Subcutaneous abdominal adipose tissue (tissue), 5 donors: ENCODE data around the gene TRPV3.
A peak's percentile ranks its signal among the peaks of the same experiment; 100 is the strongest.

ENCODE experiments used
- H3K27ac ChIP-seq: one replicate; pipeline ENCODE4 v1.7.0; 2013; ENCODE audit warnings: low read depth, mild to moderate bottlenecking, inconsistent platforms, low read length, moderate library complexity
- H3K27me3 ChIP-seq, 5 donors: one replicate each; pipeline ENCODE4 v1.7.0; 2013; ENCODE audit warnings: low read length in 5 of 5, inconsistent platforms in 1 of 5; ENCODE audit not compliant: control insufficient read depth in 5 of 5, insufficient read depth in 4 of 5
- H3K36me3 ChIP-seq, 5 donors: one replicate each; pipeline ENCODE4 v1.7.0; 2013; ENCODE audit warnings: low read length in 5 of 5; ENCODE audit not compliant: control insufficient read depth in 5 of 5, insufficient read depth in 5 of 5
- H3K4me1 ChIP-seq, 5 donors: one replicate each; pipeline ENCODE4 v1.7.0; 2013; ENCODE audit warnings: low read length in 5 of 5, mild to moderate bottlenecking in 3 of 5, moderate library complexity in 1 of 5; ENCODE audit not compliant: control insufficient read depth in 5 of 5, insufficient read depth in 5 of 5
- H3K4me3 ChIP-seq, 5 donors: one replicate each; pipeline ENCODE4 v1.7.0; 2013; ENCODE audit warnings: low read length in 5 of 5, low read depth in 1 of 5
- H3K9ac ChIP-seq, 5 donors: one replicate each; pipeline ENCODE4 v1.7.0; 2013; ENCODE audit warnings: low read length in 5 of 5, mild to moderate bottlenecking in 4 of 5, moderate library complexity in 3 of 5
- H3K9me3 ChIP-seq, 5 donors: one replicate each; pipeline ENCODE4 v1.7.0; 2013; ENCODE audit warnings: low read length in 5 of 5; ENCODE audit not compliant: control insufficient read depth in 5 of 5
- donor health status: healthy.
- donor health status: healthy.
- donor health status: healthy.
- donor health status: healthy.
- donor health status: healthy.

The TRPV3 gene

GRCh38 chr17:3535253-3535995 lies 22.2 kb downstream of the TRPV3 start:
- H3K36me3 ChIP-seq, result no peaks in the 10 kb centered on the region
- no peaks in the 10 kb centered on the region for H3K27me3 ChIP-seq
- H3K27ac ChIP-seq, result peak overlapping the region; percentile 62
- H3K9me3 ChIP-seq, result no peaks in the 10 kb centered on the region
- peaks cover 4 to 28% (median 24%) of the 10 kb centered on the region in 5 donors for H3K4me1 ChIP-seq
- H3K4me3 ChIP-seq, result peak overlapping the region; percentile 60 to 73 (median 66)
- peak overlapping the region in 3 of 5 donors; percentile 35 to 60 (median 44) for H3K9ac ChIP-seq

DNA sequence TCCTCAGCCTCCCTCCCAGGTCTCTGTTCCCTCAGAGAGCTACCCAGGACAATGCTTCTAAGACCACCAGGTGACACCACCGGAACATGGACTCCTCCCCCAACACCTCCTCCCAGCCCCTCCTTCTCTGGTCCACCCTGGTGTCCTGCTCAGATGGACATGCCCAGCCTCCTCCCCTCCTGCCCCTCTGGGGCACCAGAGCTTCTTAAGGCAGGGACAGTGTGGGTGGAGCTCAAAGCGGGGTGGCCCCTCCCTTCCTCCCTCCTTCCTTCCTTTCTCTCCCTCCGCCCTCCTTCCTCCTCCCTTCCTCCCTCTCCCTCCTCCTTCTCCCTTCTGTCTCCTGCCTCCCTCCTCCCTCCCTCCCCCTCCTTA lies 22.7 kb downstream of the TRPV3 start:
- no peak overlapping the region for H3K4me3 ChIP-seq
- no peaks in the 10 kb centered on the region for H3K36me3 ChIP-seq
- H3K9ac ChIP-seq, result no peak overlapping the region
- no peaks in the 10 kb centered on the region for H3K9me3 ChIP-seq
- H3K27me3 ChIP-seq, result peaks cover 0 to 1% (median 0%) of the 10 kb centered on the region in 5 donors
- no peak overlapping the region for H3K27ac ChIP-seq
- H3K4me1 ChIP-seq, result peaks cover 4 to 33% (median 29%) of the 10 kb centered on the region in 5 donors

DNA sequence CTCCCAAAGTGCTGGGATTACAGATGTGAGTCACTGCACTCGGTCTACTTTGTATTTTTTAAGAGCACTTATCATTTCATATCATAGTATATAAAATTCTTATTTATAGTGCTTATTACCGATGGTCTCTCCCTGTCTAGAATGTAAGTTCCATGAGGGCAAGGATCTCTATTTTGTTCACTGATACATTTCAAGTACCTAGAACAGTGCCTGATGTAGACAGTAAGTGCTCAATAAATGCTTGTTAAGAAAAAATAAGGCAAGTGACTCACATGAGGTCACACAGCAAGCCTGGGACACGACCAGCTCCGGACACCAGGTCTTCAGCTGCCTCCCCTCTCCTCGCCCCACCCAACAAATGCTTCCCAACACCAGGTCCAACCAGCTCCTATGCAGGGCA lies 23.9 kb downstream of the TRPV3 start:
- H3K27ac ChIP-seq, result no peak overlapping the region
- H3K36me3 ChIP-seq, result no peaks in the 10 kb centered on the region
- no peak overlapping the region for H3K4me3 ChIP-seq
- peaks cover 4 to 41% (median 37%) of the 10 kb centered on the region in 5 donors for H3K4me1 ChIP-seq
- no peaks in the 10 kb centered on the region for H3K9me3 ChIP-seq
- H3K27me3 ChIP-seq, result peaks cover 0 to 3% (median 0%) of the 10 kb centered on the region in 5 donors
- H3K9ac ChIP-seq, result no peak overlapping the region

DNA sequence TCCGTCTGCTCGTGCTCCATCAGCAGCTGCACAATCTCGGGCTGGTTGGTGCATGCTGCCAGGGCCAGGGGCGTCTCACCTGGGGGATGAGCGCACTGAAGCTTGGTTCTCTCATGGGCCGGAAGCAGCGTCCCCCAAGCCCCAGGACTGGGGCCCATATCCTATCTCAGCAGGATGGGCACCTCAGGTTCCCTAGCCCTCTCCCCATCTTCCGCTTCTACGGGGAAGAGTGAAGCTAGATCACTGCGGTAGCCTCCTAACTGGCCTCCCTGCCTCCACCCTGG lies 24.8 kb downstream of the TRPV3 start:
- Histone ChIP-seq H3K27ac (no peak overlapping the region), H3K4me1 (peaks cover 4 to 43% (median 40%) of the 10 kb centered on the region in 5 donors), H3K9me3 (no peaks in the 10 kb centered on the region), H3K36me3 (no peaks in the 10 kb centered on the region), H3K9ac (no peak overlapping the region), H3K27me3 (peaks cover 0 to 3% (median 0%) of the 10 kb centered on the region in 5 donors), H3K4me3 (no peak overlapping the region)

GRCh38 chr17:3532106-3532858 lies 25.3 kb downstream of the TRPV3 start:
- H3K27me3 ChIP-seq, result peaks cover 0 to 3% (median 0%) of the 10 kb centered on the region in 5 donors
- H3K36me3 ChIP-seq, result no peaks in the 10 kb centered on the region
- peaks cover 4 to 43% (median 40%) of the 10 kb centered on the region in 5 donors for H3K4me1 ChIP-seq
- no peak overlapping the region for H3K27ac ChIP-seq
- no peak overlapping the region for H3K9ac ChIP-seq
- no peaks in the 10 kb centered on the region for H3K9me3 ChIP-seq
- H3K4me3 ChIP-seq, result no peak overlapping the region

DNA sequence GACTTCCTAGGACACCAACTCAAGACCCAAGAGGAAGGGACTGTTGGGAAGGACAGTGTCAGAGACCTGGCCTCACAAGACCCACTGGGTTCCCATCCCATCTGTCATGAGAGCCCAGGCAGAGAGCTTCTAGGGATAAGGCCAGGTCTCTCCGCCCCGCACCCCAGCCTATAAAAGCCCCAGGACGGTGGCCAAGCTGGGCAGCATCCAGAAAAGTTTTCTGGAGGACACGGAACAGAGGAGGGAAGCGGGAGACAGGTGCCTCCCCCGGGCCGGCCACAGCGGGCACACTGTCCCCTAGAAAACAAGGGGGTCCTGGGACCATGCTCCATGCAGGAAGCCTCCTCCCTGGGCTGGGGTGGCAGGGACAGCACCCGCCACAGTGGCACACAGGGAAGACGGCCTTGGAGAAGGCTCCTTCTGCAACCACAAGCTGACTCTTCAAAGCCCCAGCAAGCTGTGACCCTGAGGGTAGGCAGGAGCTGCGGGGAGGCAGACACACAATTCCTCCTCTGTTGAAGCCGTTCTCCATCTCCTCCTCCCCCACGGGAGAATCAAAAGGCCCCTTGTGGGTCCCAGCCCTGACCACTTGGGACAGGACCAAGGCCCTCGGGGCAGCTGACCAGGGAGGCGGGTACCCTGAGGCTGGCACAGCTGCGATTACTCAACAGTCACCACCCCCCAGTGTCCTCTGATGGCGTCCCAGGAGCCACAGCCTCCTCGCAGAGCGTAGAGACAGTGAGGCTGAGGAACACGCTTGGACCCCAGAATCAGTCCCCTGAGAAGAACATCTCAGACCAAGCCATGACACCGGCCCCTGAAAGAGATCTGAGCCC lies 26.1 kb downstream of the TRPV3 start:
- no peaks in the 10 kb centered on the region for H3K9me3 ChIP-seq
- H3K4me1 ChIP-seq, result peaks cover 4 to 43% (median 37%) of the 10 kb centered on the region in 5 donors
- no peak overlapping the region for H3K9ac ChIP-seq
- no peak overlapping the region for H3K4me3 ChIP-seq
- H3K36me3 ChIP-seq, result peaks cover 0 to 5% (median 4%) of the 10 kb centered on the region in 5 donors
- peaks cover 0 to 3% (median 0%) of the 10 kb centered on the region in 5 donors for H3K27me3 ChIP-seq
- no peak overlapping the region for H3K27ac ChIP-seq

DNA sequence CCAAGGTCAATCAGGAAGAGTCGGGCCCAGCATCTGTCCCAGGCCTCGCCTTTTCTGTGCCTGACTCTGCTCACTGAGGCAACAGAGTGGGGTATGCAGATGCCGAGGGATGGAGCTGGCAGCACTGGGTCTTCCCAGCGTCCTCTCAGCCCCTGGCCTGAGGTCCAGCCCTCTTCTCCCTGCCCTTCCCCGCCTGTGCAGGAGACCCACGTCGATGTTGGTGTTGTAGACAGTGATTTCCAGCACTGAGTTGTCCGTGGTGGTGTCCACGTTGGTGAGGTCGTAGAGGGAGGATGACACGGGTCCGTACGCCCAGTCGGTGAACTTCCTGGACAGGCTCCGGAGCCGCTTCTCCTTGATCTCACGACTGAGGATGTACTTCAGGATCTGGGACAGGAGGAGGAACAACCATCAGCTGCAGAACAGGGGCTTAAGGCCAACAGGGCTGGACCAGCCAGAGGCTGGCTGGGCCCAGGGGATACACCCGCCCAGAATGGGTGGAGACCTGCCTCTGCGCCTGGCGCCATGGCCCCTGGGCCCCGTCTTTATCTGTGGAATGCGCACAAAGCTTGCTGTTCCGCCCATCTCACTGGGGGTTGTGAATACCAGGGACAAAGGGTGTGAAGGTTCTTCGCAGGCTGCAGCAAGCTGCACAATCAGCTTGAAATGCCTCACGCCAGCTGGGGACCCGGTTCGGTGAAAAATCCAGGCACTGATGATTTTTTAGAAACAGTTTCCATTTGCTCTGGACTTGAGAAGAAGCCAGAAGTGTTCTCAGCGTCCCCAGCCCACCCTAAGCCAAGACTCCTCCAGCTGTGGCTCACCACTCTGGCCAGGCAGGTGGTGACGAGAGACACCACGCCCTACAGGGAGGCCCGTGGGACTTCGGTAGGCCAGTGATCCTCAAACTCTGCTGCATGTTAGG lies 27.5 kb downstream of the TRPV3 start:
- H3K9me3 ChIP-seq, result no peaks in the 10 kb centered on the region
- H3K9ac ChIP-seq, result no peak overlapping the region
- peak overlapping the region in 3 of 5 donors; percentile 6 to 39 (median 27) for H3K4me3 ChIP-seq
- peaks cover 0 to 3% (median 0%) of the 10 kb centered on the region in 5 donors for H3K27me3 ChIP-seq
- H3K4me1 ChIP-seq, result peaks cover 1 to 33% (median 28%) of the 10 kb centered on the region in 5 donors
- no peak overlapping the region for H3K27ac ChIP-seq
- peaks cover 0 to 7% (median 5%) of the 10 kb centered on the region in 5 donors for H3K36me3 ChIP-seq

DNA sequence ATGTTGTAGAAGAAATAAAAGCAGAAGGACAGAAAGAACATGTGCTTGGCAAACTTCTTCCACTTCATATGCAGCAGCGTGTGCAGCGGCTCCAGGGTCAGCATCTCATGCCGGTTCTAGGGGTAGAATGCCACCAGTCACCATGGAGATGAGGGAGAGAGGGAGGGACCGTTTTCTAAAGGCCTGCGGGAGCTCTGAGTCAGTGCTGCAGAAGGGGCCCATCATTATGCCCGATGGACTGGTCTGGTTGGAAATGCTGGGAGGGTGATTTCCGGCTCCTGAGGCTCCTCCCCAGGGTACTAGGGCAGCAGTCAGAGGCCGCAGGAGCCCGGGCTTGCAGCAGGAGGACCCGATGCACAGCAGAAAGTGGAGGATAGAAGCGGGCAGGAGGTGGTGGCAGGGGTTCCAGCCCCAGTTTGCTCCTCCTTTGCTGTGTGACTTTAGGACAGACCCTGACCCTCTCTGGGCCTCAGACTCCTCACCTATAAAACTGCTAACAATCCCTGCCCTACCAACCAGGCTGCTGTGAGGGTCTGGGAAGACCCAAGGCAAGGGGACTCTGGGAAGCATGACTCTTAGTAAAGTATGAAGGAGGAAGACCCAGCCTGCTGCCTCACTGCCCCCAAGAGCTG lies 28.6 kb downstream of the TRPV3 start:
- Histone ChIP-seq H3K27ac (no peak overlapping the region), H3K9me3 (no peaks in the 10 kb centered on the region), H3K27me3 (peaks cover 0 to 3% (median 0%) of the 10 kb centered on the region in 5 donors), H3K36me3 (peaks cover 0 to 7% (median 5%) of the 10 kb centered on the region in 5 donors), H3K4me1 (peaks cover 1 to 32% (median 27%) of the 10 kb centered on the region in 5 donors), H3K9ac (no peak overlapping the region), H3K4me3 (no peak overlapping the region)

- Histone ChIP-seq H3K9ac (no peak overlapping the region), H3K27ac (no peak overlapping the region), H3K9me3 (no peaks in the 10 kb centered on the region), H3K27me3 (peaks cover 0 to 3% (median 0%) of the 10 kb centered on the region in 5 donors), H3K4me3 (peak overlapping the region in 1 of 5 donors; percentile 4), H3K4me1 (peaks cover 1 to 32% (median 27%) of the 10 kb centered on the region in 5 donors), H3K36me3 (peaks cover 0 to 7% (median 5%) of the 10 kb centered on the region in 5 donors)
Observed at GRCh38 chr17:3528403-3528851, 29.2 kb downstream of the TRPV3 start.
